Neural cell (in vitro differentiated cells): ENCODE results near the gene GRID1.

Source experiments
- EP300 ChIP-seq: fragments of 450-650 bp; conservative IDR thresholded peaks from 2 replicates; pipeline ENCODE4 v1.6.1; 2014; ENCODE audit warnings: antibody characterized with exemption, mild to moderate bottlenecking, moderate library complexity; ENCODE audit not compliant: poor library complexity, severe bottlenecking
- EZH2 ChIP-seq: fragments of 200-600, 300-800 bp; shearing (Covaris generic), sonication (generic); IDR thresholded peaks from 2 replicates; pipeline ENCODE4 v1.6.1; 2014; ENCODE audit warnings: antibody characterized with exemption, low read length, borderline replicate concordance, mild to moderate bottlenecking; ENCODE audit not compliant: insufficient read depth, poor library complexity, severe bottlenecking
- MXI1 ChIP-seq: fragments of 450-650 bp; conservative IDR thresholded peaks from 2 replicates; pipeline ENCODE4 v1.6.1; 2014; ENCODE audit warnings: antibody characterized with exemption, mild to moderate bottlenecking; ENCODE audit not compliant: poor library complexity, severe bottlenecking
- POLR2AphosphoS5 ChIP-seq: IDR thresholded peaks from 2 replicates; pipeline ENCODE4 v1.6.1; 2012
- RAD21 ChIP-seq: fragments of 450-650 bp; conservative IDR thresholded peaks from 2 replicates; pipeline ENCODE4 v1.6.1; 2014; ENCODE audit warnings: antibody characterized with exemption, mild to moderate bottlenecking, moderate library complexity
- SMC3 ChIP-seq: fragments of 450-650 bp; conservative IDR thresholded peaks from 2 replicates; pipeline ENCODE4 v1.6.1; 2014; ENCODE audit warnings: antibody characterized with exemption, mild to moderate bottlenecking, moderate library complexity; ENCODE audit not compliant: poor library complexity
- TAF1 ChIP-seq: IDR thresholded peaks from 2 replicates; pipeline ENCODE4 v1.6.1; 2012; ENCODE audit warnings: low read depth
- TF ChIP-seq, protein P1 (sequence below): fragments of 450-650 bp; IDR thresholded peaks from 2 replicates; pipeline ENCODE4 v1.5.1; 2014; ENCODE audit warnings: antibody characterized with exemption, mild to moderate bottlenecking, moderate library complexity; ENCODE audit not compliant: poor library complexity, severe bottlenecking

DNA sequence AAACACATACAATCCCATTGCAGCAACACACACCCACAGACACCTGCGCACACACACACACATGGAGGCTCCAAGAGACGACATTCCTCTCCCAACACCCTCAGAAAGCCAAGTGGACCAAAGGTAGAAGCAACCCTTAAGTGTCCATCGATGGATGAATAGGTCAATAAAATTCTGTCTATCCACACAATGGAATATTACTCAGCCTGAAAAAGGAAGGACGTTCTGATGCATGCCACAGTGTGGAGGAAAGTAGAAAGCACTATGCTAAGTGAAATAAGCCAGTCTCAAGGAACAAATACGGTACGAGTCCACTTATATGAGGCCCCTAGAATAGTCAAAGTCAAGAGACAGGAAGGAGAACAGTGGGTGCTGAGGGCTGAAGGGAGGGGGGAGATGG, 174.4 kb downstream of the GRID1 start:
- TF ChIP-seq, protein P1, sequence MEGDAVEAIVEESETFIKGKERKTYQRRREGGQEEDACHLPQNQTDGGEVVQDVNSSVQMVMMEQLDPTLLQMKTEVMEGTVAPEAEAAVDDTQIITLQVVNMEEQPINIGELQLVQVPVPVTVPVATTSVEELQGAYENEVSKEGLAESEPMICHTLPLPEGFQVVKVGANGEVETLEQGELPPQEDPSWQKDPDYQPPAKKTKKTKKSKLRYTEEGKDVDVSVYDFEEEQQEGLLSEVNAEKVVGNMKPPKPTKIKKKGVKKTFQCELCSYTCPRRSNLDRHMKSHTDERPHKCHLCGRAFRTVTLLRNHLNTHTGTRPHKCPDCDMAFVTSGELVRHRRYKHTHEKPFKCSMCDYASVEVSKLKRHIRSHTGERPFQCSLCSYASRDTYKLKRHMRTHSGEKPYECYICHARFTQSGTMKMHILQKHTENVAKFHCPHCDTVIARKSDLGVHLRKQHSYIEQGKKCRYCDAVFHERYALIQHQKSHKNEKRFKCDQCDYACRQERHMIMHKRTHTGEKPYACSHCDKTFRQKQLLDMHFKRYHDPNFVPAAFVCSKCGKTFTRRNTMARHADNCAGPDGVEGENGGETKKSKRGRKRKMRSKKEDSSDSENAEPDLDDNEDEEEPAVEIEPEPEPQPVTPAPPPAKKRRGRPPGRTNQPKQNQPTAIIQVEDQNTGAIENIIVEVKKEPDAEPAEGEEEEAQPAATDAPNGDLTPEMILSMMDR: no peak
- no peak for TF ChIP-seq EZH2
- TF ChIP-seq POLR2AphosphoS5: no peak
- TF ChIP-seq TAF1: no peak
- TF ChIP-seq MXI1: no peak
- no peak for TF ChIP-seq EP300
- no peak for TF ChIP-seq RAD21
- TF ChIP-seq SMC3: no peak
